Stimulated activated CD8-positive, alpha-beta memory T cell treated with anti-CD3 and anti-CD28 coated beads, Interleukin-4, amount 100 ng/mL, for 1 hour (primary cell): Measurements from ENCODE around the gene TCP11.

Experiments
- DNase-seq, 2 donors: peaks; one replicate each; pipeline ENCODE4 v3.0.0-alpha.2; 2020; ENCODE audit warnings: low read depth in 2 of 2, low spot score in 1 of 2

Gene TCP11

DNA sequence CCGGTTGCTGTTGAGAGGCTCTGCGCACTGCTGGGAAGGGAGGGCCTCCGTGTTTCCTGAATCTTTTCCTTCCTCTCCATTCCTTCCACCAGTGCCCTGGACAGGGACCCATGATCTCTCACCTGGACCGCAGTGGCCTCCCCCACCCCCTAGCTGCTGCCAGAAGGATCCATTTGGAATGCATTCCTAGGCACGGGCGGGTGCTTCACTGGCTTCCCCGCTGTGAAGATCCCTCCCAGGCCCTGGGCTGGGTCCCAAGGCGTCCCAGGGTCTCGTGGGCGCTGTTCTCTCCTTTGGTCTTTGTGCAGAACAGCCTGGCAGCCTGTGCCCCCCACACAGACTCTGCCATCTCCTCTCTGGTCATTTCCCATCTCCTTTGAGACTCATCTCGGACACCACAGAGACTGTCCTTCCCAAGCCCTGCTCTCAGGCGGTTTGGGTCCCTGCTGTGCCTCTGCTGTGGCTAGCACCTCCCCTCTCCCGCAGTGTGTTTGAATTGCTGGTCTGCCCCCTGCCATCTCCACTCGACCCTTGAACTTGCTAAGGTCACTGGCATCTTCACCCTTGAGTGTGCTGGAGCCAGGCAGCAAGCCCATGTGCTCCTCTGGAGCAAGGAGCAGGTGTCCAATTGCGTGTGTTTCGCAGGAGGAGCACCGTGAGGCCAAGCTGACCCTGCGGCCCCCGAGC is 59.0 kb downstream of the TCP11 start:
- no peak for DNase-seq

DNA sequence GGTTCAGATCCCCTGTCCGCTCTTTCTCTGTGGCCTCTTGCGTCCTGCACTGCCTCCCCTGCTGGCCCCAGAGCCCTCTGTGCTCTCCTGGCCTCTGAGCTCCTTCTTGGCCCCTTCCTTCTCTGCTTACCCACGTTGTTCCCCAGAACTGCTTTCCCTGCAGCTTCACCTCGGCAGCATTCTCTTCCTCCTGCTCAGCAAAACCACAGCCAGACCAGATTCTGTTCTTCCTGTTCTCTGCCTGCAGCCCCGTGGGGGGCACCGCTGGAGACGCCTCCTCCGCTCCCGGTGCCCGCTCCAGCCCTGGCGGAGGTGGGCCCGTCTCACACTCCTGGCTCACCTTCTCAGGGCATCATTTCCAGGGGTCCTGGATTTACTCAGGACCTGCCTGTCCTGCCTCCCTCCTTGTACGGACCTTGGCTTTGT is 59.7 kb downstream of the TCP11 start:
- no peak for DNase-seq

DNA sequence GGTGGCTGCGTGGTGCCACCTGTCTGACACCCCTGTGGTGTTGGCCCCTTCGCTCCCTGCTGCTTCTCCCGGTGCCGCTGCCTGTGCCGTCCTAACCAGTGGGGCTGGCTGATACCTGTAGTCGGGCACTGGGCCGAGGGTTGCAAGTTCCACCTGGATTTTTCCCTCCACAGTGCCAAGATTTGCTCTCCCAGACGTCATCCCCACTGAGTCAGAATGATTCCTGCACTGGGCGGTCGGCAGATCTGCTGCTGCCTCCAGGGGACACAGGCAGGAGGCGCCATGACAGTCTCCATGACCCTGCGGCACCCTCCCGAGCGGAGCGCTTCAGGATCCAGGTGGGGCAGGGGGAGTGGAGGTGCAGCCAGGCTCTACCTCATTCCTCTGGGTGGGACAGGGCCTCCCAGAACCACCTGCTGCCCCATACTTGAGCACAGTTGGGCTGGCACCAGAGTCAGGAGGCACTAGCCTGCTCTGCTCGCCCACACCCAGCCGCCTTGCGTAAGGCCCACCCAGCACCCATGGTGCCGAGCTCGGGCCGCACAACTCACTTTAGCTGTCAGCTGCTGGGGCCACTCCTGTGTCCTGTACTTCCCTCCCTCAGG is 60.2 kb downstream of the TCP11 start:
- DNase-seq, result no peak

DNA sequence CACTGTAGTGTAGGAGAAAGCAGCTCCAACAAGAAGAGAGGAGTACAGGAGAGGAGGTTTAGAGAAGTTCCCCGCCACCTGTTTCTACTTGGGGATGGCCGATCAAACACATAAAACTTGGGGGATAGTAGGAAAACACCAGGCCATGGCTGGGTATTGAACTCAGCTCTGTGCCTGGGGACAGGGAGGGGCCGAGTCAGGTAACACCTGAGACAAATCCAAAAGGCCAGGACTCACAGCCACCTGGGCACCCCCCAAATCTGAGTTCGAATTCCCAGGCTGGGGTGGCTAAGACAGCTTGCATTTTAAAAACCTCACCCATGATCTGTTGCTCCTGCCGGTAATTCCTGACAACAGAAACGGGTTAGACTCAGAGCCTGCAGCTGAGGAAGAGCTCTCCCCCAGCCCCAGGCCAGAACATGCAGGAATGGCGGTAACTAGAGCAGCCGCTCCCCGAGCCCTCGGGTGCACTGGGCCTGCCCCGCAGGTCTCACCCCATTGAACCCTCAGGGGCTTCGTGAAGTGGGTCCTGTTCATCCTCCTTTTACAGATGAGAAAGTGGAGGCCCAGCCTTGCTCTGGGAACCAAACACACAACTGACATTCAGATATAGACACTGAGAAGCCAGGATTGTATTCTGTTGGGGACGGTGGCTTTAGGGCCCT is 61.0 kb downstream of the TCP11 start:
- DNase-seq, result no peak

DNA sequence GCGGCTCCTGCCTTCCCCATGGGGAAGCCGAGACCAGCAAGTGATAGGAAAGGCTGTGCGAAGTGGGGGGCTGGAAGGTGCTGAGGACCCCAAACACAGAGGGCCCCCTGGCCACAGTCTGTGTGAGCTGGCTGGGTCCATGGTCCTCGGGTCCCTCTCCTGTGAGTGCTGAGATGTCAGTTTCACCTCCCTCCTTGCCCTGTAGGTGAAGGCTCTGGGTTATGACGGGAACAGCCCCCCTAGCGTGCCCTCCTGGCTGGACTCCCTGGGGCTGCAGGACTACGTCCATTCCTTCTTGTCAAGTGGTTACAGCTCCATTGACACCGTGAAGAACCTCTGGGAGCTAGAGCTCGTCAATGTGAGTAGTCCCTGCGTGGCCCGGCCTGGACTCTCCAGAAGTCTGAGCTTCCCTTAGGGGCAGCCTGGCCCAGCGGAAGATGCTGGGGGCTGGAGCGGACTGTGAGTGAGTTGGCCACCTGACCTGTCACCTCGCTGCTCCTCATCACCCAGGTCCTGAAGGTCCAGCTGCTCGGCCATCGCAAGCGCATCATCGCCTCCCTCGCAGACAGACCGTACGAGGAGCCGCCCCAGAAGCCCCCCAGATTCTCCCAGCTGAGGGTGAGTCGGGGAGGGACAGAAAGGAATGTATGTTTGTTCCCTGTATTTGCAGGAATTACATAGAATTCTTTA is 61.7 kb downstream of the TCP11 start:
- DNase-seq, result no peak

DNA sequence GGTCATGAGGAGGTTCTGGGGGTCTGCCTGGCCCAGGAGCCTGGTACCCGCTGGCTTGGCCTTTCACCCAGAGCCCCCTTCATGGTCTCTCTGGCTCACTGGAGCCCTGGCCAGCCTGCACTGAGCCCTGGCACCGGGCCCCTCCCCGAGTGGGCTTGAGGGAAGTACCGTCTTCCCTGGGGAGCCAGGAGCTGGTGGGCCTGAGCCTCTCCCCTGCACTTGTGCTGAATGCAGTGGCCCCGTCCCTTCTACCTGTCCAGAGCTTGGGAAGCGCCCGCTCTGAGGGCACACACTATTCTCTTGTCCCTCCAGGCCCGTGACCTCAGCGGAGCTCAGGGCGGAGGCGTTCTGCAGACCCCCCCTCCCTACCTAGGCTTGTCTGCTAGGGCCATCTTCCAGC is 62.2 kb downstream of the TCP11 start:
- DNase-seq, result no peak

DNA sequence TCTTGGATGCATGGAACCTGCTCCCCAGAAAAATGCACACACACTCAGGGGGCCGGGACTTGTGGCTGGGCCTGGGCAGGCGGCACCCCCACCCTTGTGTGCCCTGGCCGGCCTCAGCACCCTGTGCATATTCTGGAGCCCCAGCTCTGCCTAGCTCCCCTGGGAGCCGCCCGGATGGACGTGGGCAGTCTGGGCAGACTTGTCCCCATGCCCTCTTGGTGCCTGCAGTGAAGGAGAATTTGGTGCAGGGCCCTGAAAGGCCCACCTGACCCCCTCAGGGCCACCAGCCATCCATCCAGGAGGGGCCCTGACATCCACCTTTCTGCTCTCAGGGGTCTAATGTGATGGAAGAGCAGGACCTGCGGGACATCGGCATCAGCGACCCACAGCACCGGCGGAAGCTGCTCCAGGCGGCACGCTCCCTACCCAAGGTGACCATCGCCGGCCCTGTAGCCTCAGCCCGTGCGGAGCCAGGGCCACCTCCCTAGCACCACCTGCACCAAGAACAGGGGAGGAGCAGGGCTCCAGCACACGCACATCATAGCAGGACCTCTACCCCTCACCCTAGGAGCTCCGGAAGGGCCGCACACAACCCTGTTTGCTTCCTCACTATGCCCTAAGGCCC is 62.8 kb downstream of the TCP11 start:
- DNase-seq, result no peak

DNA sequence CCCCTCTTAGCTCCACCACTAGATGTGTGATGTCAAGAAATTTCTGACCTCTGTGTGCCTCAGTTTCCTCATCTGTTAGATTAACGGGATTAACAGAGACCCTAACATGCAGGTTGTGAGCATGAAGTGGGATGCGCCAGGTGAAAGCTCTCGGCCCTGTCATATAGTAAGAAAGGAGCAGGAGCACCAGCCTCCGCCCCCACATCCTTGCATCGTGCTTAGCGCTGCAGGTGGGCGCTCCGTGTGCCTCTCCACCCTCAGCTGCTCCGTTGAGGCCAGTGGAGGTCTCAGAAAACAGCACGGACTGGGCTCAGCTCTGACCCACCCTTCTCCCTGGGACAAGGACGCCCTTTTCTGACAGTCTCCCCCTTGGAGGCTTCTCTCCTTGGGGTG is 63.4 kb downstream of the TCP11 start:
- no peak for DNase-seq

DNA sequence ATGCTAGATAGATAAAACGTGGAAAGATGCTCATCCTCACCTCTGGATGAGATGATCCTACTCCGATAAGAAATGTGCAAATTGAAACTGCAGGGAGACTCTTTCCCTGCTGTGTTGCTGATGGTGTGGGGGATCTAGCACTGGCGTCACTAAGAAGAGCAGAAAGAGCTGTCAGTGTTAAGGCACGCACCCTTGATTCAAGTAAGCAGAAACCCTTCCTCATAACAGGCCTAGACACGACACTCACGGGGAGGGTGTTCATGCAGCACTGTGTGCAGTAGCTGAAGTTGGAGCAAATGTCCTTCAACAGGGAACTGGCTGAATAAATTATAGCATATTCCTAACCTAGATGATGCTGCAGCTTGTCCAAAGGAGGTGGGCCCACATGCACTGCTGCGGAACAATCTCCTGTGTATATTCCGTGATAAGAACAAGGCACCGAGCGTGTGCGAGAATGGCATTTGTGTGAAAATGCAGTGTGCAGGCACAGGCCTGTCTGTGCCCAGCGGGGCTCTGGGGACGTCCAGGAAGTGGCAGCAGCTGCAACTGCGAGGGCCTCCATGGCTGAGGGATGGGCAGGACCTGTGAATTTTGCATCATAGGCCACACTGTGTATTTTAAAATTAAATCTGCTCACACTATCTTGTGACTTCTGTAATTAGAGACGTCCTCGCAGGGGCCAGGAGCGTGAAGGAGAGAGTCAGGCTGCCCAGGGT is 64.0 kb downstream of the TCP11 start:
- no peak for DNase-seq

DNA sequence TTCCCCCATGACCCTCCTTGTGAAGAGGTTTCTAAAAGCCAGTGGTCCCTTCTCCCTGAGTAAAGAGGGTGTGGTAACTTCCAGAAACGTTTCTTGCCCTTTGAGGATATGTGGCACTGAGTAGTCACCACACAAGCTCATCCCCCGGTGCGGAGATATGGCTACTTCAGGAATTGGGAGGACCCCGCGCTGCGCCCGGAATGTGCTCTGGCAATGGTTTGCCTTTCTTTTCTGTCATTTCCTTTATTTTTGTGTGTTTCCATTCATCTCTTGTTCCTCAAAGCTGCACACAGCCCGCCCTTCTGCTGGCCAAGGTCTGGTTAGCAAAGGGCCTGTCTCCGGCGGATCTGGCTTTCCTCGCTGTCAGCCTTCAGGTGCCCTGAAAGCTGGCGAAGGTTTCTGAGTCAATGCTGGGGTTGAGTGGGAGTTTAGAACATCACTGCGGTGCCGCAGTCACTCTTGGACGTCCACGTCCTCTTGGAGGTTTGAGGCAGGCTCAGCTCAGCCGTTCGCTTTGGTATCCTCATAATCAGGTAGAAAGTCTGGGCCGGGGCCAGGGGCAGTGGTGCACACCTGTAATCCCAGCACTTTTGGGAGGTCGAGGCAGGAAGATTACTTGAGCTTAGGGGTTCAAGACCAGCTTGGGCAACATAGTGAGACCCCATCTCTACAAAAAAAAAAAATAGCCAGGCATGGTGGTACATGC is 67.2 kb downstream of the TCP11 start:
- no peak for DNase-seq

DNA sequence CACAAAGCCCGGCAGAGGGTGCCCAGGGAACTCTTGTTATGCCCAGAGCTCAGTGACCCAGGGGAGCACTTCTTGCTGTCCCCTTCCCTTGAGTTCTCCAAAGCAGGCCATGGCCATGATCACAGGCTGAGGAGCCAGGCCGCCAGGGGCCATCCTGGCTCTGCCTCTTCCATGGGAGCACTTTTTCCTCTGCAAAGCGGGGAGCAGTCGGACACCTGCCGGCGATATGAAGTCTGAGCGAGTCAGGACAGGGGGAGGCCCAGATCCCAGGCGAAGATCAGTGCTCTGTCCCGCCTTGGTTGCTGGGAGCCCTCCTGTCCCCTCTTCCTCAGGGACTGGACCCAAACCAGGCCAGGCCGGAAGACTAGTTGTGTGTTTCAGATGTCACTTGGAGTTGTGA is 67.9 kb downstream of the TCP11 start:
- no peak for DNase-seq

DNA sequence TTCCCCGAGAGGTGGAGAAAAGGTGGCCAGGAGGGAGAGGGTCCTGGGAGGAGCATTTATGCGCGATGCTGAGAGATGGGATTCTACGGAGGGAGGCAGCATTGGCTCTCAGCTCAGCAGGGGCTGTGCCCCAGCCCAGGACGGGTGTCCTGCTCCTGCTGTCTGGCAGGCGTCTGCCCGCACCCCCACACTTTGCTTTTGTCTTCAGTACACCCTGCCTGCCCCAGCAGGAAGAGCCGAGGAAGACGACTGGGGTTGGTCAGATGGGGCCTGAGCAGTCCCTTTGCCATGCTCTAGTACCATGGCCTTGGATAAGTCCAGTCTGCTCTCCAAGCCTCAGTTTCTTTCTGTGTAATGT is 68.5 kb downstream of the TCP11 start:
- DNase-seq, result no peak

DNA sequence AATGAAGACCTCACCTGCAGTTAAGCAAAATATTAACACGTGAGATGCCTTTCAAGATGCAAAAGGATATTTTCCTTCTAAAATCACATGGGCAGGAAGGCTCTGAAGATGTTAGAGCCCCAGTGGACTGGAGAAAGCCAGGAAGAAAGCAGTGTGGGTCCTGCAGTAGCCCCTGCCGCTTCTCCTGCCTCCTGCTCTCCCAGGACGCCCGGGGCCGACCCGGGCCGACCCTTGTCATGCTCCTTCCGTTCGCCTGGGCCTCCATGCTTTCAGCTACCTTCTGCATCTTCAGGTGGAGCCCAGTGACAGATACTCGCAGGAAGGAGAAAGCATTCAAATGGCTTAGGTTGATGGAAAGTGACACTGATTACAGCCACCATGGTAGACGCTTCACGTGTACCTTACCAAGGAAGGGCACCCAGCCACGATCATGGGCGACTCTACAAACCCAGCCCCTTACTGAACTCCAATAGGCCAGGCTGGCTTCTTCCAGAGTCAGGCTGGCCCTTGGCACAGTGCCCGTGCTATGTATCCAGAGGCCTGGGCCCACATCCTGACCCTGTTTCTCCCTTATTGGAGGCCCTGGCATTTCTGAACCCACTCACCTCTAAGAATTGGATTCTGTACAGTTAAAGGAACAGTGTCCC is 69.0 kb downstream of the TCP11 start:
- no peak for DNase-seq

DNA sequence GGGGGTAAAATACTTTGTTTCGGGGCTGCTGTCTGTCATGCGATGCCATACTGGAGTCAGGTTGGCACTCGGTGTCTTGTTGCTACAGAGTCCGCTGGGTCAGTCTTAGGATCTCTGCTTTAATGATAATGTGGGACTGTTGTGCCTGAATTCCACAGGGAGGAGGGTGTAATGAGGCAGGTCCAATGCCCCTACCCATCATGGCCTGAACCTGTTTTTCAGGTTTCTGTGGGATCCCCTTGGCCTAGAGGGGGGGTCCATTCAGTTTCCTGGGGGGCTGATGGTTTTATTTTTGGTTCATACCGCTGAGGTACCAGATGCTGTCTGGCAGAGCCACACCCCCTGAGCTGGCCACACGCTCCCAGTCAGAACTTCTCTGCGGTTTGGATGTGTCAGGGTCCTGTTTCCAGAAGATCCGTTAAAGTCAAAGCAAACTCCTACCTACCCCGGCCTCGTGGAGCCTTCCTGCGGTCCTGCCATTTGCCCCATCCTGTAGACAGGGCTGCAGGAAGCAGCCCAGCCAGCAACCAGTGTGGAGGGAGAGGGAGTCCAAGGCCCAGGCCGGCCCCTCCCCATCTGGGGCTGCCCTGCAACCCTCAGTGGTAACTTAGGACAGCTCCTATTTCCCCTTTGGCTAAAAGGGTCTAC is 69.7 kb downstream of the TCP11 start:
- DNase-seq, result no peak

DNA sequence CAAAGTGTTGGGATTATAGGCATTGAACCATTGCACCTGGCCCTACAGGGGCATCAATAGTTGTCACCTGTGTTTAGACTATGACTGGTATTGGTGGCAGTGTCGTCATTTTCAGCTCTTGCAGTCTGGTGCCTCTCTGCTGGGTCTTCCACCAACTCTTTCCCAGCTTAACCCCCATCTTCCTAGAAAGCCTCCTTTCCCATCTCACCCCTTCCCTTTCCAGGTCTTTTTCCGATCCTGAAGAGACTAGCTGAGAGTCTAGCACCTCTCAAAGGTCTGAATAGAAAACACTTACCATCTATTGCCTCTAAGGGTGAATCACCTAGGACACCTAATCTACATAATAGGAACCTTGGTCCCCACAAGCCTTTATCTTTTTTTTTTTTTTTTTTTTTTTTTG is 71.0 kb downstream of the TCP11 start:
- no peak for DNase-seq

DNA sequence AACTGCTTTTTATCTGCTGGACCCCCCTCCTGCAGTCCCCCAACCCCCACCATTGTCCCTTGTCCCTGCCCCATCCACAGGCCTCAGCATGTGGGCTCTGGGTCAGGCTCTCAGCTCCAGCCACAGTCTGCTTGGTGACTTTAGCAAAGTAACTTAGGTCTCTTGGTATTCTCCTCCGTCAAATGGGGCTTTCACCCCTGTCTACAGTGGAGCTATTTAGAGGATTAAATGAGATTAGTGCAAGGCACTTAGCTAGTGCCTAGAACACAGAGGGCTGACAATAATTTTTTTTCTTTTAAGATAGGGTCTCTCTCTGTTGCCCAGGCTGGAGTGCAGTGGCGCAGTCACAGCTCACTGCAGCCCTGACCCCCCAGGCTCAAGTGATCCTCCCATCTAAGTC is 71.9 kb downstream of the TCP11 start:
- DNase-seq, result no peak

DNA sequence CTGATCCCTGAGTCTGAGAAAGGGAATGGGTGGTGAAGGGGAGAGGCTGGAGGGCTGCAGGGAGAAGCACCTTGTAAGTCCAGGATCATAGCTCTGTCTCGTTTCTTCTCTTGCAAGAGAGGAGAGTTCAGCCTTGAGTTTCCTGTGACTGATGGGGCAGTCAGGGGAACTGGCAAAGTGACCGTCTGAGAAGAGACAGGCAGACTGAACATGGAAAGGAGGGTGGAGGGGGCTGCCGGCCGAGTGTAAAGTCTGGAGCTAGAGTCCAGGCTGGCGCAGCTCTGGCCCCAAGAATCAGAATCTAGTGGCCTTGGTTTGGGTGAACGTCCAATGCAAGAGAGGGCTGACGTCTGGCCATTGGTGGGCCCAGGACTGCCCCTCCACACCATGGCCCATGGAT is 72.5 kb downstream of the TCP11 start:
- DNase-seq, result no peak

DNA sequence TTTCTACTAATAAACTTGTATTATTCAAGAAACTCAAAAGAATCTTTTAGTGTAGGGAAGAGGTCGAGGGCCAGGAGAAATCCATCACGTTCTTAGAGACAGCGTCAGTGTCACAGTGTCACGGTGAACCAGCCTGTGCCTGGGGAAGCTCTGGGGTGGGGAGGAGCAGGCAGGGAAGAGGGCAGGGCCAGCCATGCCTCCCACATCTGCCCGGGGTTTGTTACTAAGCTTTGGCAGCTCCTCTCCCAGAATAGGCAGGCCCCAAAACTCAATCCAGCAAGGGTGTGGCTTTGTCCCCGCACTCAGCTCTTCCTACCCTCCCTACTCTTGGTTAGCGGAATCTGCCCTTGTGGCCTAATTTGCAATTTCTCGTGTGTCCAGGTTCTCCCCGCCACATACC is 72.9 kb downstream of the TCP11 start:
- no peak for DNase-seq
